NCI-H2029 (cell line): ENCODE data around the gene FAM114A2.

Experiments
- DNase-seq: peaks from one replicate; lab custom pipeline; 2025; lab: John Stamatoyannopoulos, UW

The FAM114A2 gene

DNA sequence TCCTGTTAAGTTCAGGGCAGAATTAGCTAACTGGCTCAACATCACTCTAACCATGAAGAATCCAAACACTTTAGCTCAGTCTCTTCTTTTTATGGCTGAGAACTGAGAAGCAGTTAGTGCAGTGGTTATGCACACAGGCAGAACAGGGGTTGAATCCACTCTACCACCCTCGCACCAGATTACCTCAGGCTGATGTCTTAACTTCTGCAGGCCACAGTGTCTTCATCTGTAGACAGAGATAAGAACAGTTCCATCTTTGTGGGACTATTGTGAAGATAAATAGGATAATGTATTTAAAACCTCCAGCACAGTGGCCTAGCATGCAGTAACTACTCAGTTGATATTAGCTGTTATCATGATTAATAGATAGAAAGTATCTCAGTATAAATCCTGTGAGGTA, 54.8 kb downstream of the FAM114A2 start:
- DNase-seq, result no peak

DNA sequence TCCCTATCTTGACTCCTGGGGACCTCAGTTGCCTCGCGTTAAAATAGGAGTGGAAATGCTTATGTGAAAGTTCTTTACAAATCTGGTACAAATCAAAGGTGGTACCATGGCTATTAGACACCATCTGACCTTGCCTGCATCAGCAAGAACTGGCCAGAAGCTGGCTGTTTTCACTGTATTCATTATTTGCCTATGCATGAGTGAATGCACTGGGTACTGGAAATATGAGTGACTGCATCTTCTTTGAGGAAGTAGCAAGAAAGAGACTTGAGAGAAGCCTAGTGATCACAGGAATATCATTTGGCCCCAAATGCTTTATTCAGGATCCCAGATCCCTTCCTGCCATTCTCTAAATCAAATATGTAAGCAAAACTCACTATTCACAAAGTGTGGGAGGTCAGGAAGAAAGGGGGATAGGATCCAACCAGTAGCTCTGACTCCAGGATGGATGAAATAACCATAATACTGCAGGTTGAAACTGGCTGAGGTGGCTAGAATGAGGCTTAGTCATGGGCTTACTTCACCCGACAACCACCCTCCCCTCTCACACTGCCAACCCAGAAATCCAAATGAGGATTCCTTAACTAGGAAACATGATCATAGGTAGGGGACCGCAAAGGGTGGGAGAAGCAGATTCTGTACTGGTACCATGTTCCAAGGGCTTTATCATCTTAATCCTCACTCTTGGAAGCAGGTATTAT, 56.7 kb downstream of the FAM114A2 start:
- DNase-seq, result no peak

DNA sequence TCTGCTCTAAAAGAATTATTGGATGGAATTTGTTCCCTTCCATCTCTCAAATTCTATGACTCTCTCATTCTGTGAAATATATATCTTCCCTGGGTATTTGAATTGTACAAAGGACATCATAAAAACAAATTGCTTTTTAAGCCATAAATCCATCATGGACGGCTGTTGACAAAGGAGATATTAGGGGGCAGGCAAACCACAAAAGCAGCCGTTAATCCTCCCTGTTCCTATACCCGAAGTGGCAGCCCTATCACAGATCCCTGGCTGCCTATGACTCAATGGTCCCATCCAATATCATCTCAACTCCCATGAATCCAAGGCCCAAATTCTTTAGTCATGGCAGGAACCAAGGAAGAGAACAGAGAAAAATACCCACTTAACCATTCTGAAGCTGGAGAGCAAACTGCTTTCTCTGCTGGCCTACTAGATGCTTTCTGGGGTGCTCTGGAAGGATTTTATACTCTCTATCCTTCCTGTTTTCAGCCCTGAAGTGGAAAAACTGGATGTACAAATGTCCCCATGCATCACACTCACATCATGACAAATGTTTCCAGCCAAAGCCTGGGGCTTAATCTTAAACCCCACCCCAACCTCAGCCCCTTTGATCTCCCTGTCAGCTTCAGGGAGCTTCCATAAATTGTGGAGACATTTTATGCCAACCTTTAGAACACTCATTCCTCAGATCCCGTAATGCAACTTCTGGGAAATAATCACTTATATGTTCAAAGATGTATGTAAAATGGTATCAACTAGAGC, 59.5 kb downstream of the FAM114A2 start:
- no peak for DNase-seq

DNA sequence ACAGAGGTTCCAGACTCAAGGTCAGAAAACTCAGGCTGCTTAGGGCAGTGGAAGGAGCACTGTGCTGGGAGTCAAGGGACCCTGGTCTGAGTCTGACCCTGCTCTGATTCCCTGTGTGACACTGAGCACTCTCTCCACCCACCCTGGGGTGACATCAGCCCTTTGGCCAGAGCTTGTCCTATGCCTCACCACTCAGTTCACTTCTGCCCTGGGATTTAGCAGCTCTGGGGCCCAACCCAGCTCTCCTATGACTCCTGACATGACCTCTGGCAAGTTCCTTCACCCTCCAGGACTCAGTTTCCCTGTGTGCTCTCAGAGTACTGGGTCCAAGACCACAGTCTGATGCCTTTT, 63.9 kb downstream of the FAM114A2 start:
- no peak for DNase-seq

DNA sequence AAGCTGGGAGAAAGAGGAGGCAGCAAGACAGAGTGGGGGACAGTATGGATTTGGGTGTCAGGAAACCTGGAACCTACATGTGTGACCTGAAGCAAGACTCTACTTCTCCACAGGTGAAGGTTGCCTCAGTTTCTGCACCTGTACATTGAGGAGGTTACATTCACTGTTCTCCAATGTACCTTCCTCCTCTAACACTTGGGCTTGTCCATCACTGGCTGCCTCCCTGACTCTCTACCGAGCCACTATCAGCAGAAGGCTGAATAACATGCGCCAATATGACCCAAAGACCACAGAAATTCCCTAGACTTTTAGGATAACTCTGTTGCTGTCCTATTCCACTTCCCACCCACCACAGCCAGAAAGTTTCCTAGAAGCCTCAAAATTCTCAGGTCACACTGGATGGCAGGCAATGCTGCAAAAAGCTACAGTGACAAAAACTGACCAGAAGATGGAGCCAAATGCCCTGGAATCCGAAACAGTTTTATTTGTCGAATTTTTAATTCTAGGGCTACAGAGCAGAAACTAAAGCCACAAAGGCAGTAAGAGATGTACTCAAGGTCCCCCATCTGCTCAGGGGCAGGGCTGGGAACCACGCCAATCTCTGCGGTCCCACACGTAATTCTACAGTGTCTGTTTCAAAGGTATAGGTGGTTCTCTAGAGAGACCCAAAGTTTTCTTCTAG, 64.4 kb downstream of the FAM114A2 start:
- DNase-seq, result no peak

DNA sequence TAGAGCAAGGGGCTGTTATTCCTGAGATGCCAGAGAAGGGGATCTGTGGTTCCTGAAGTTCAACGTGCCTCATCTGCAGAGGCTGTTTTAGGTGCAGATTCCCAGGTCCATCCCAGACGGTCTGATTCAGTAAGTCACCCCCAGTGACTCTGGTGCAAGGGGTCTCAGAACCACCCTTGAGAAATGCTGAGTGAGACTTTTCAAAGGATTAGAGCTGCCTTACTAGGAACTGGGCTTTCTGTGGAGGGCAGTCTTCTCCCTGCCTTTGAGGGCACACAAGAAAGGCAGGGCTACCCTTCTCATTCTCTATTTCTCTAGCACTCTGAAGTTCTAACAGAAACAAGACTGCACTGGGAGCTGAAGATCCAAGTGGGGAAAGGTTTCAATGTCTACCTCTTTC, 66.5 kb downstream of the FAM114A2 start:
- no peak for DNase-seq

DNA sequence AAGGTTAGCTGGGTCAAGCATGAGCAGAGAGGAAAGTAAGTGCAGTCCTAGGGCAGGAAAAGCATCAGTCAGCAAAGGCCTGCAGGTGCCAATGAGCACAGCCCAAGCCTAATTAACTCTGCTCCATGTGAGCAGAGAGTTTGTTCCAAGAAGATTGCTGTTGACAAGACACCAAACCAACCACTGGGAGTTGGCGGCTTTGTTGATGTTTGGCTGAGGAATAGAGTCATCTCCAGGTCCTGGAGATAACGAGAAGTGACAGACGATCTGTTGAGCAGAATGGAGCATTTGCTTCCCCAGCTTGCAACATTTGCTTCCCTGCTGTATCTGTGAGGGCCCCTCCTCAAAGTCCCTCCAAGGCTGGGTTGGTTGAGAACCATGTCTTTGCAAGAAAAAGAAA, 68.2 kb downstream of the FAM114A2 start:
- DNase-seq, result no peak

DNA sequence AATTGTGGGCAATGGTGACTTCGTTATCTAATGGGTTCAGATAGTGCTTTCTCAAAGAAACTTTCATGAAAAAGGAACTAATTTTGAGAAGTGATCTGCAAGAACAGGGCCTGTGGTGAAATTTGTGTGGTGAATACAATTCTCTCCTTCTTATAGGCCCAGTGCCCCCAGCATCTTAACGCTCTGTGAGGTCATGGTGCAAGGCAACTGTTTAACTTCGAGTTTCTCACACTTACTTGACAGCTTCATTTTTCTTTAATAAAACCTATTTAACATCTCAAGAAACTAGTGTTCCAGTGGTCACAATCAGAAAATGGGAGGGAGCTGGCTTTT, 69.2 kb downstream of the FAM114A2 start:
- no peak for DNase-seq

DNA sequence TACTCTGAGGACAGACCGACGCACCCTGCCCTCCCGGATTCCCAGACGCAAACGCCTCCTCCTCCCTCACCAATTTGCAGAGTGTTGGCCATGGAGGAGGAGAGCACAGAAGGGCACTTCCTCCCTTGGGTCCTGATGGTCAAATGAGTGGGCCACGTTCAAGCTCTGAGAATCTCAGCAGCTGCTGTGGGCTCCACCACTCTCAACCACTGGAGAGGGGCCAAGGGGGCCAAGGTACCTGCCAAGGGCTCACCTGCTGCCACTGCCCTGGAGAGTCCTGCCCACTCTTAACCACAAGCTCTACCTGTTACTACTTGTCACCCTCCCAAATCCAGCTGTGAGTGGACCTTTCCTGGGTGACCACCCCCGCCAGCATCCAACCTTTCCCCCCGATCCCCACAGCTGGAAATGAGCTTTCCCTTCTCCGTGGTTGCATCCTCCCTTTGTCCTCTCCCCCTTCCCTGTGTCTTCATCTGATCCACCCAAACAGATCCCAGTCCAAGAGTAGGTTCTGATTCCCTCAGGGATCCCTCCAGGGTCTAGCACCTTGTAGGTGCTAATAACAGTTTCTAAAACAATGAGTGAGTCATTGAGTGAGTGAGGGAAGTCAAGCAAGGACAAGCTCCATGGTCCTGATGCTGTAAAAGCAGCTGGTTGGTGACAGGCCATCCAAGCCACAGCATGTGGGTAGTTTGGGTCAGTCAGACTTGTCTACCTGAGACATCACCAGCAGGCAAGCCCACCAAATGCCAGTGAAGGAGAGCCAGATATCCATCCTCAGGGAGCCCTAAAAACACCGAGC, 69.7 kb downstream of the FAM114A2 start:
- DNase-seq, result no peak

DNA sequence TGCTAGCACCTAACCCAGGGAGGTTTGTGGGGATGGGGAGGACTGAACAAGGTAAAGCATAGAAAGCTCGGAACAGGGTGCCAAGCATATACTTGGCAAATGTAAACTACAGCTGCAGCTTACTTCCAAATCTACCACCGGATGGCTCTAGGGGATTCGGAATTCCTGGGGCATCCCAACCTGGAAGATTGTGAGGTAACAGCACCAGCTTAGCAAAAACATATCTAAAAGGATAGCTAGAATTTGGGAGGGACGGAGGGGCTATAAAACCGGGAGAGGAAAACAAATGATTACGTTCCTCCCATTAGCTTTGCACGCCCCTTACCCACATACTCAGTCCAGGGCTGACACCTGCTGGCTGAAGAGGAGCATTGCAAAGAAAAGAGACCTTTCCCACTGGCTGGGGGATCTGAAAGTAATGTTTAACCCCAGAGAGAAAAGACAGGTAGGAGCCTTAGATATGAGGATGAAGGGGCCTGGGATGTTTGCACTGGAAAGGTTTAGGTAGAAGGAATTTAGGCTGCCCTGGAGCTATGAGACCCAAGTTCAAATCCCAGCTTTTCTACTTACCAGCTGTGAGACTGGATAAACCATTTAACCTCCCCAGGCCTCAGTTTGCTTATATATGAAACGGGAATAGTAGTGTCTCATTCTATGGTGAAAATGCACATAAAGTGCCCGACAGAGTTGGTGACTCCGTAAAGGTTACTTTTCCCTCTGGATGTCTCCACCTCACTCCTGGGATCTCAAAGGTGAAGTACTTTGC, 73.6 kb downstream of the FAM114A2 start:
- DNase-seq, result peak; percentile 46

DNA sequence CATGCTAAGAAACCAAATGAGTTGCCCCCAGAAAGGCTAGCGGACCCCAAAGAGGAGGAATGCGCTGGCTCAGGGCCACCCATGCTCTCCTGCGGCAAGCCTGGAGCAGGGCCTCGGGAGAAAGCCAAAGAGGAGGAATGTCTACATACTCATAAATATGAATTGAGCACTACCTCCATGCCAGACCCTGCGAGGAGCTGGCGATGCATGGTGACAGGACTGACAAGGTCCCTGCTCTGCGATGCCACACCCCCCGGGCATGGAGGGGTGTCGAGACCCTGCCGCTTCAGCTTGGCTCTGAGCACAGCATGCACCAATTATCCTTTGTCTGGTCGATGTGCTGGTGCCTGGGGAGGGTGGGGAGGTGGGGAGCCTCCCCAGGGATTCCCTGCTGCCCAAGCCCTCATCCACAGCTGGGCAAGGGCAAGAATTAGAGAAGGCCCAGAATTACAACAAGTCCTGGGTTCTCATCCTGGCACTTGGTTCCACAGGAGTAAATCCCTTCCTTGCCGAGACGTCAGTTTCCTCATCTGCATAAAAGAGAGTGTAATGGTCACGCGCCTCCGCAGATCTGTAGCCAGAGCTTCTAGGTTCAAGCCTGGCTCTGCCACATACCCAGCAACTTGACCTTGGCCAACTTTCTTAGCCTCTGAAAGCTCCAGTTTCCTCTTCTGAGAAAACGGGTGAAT, 74.4 kb downstream of the FAM114A2 start:
- no peak for DNase-seq

DNA sequence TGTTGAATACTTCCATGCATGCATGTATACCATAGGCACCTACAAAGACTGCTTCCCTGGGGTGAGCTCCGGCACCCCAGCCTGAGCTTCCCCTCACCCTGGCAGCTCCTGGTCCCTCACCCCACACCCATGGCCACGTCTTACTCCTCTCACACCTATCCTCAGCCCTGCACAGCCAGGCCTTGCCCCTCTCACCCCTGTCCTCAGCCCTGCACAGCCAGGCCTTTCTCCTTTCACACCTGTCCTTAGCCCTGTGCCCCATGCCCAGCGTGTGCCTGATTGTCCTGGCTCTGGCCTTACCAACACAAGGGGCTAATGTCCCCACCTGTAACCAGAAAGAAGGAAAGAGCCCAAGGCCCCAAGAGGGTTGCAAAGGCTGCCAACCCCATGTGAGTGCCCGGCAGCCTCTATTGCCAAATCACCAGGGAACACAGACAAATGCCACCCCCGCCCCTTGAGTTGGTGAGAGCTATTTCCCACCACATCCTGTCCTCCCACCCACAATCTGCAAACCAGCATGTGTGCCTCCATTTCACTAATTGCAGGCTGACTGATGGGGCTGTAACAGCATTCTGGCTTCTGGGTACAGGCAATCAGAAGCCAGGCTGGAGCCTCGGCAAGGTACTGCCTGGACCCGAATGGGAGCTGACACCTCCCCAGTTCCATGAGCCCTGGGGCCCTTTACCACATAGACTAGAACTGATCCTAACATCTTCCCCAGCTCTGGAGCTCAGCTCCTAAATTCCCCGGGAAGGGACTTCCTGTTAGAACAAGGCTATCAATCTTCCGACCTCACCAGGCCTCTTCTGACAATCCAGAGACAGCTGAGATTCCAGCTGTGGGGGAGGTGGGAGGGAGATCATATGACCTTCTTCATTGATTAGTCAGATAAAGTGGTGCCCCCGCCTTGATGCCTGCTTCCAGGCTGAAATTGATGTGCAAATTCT, 78.2 kb downstream of the FAM114A2 start:
- DNase-seq, result no peak

DNA sequence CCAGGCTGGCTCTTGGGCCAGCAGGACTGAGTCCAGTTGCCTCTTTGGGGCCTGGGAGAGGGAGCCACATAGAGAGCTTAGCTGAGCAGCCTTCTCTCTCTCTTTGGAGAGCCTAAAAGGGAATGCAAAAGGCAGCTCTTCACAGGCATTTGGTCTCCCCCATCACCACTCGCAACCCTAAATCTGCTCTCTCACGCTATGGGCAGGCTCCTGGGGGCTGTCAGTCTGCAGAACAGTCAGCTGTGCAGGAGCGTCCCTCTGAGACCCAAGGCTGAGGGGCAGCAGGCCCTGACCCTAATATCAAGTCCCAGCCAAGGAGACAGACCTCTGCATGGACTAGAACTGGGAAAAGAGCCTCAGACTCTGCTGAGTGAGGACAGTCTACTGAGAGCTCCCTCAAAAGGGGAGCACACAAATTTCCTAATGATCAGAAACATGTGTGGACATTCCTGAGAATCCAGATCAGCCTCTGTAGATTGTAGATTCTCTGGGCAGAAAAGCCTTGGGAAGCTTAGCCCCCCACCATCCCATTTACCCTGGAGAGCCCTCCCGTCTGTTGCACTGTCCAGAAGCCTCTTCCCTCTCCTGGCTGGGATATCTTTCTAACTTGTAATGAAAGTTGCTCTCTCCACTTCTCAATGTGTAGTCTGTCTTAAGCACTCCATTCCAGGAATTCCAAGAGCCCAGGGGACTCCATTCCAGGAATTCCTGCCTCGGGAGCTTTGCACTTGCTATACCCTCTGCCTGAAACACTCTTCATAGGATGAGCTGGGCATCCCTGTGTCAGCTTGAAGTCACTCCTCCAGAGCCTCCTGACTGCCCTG, 79.4 kb downstream of the FAM114A2 start:
- no peak for DNase-seq

DNA sequence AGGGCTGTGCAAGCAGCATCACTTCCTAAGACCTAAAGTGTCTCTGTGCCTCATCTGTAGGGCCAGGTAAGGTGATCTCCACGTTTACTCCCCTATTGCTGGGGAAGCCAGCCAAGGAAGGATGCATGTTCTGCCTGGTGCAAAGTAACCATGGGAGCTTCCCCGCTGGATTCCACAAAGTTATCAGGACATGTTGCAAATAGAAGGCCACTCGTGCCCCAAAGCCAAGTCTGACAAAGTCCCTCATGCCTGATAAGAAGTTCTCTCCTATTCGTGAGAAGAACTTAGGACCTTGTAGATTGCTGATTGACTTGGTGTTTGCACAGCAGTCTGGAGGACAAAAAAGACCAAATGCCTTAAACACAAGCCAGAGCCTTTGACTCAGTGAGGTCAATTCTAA, 81.5 kb downstream of the FAM114A2 start:
- no peak for DNase-seq

DNA sequence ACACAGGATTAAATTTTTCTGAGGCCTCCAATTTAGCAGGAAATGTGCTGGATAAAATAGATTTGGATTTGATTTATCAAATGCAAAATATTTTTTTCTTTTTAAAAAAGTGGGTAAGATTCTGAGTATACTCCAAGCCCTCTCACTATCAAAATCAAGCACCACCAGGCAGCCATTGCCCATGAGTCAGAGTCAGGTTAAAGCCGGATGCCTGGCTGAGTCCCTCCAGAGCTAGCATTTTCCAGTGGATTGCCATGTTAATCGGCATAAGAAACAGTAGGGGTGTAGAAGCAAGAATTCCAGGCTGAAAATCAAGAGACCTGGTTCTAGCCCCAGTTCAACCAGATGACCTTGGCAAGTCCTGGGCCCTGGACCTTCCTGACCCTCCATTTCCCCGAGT, 85.3 kb downstream of the FAM114A2 start:
- no peak for DNase-seq

DNA sequence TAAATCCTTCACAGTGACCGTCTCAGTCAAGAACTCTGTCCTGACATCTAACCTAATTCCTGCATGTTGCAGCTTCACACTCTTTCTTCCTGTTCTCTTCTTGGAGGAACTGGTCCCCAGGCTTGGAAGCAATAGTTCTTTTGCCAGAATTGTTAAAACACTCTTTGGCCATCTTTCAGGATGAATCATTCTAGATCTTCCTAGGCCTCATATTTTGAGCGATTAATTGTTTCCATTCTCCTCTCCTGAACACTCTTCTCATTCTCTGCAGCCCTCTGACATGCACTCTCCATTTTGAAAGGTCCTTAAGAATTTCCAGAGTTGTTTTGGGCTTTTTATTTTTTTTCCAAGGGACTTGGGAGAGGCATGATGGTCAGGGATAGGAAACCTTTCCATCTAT, 85.8 kb downstream of the FAM114A2 start:
- no peak for DNase-seq

DNA sequence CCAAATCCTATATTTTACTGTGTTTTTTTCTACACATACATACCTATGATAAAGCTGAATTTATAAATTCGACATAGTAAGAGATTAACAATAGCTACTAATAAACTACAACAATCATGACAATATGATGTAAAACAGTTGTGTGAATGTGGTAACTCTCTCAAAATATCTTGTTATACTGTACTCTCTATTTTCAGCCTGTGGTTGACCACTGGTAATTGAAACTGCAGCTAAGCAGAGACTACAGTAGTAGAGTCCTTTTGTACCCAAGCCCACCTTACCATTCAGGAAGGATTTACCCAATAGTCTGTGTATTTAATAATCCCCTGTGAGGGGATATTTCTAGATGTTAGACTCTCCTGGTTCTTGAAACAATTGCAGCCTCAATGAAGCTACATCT, 86.7 kb downstream of the FAM114A2 start:
- DNase-seq, result no peak

DNA sequence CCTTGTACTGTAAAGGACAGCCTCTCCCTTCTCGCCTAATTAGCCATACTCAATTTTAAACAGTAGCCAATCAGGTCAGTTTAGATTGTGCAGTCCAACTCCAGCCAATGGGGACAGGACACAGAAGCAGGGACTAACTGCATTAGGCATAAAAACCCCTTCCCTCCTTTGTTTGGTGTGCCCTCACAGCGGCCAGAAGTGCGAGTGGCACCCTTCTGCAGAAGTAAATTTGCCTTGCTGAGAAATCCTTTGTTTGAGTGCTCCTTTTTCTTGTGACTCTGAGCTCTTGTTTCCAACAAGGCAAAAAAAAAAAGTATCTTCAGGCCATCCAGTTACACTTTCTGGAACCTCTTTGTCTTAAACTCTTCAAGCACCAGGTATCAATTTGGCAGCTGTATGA, 97.4 kb downstream of the FAM114A2 start:
- no peak for DNase-seq
